Measurements from ENCODE around the gene ANKRD33B.

The ANKRD33B gene

GRCh38 chr5:10537624-10538023, 26.2 kb upstream of the ANKRD33B start:
- no peak overlapping the region for H3K4me3 ChIP-seq (ENCODE audit: low read depth, low read length)
- no peak for DNase-seq (ENCODE audit: low read depth)
- no peak for TF ChIP-seq CTCF (IDR thresholded peaks at IDR 0.05; ENCODE audit: low read depth, low read length, missing control alignments)

GRCh38 chr5:10538103-10538788, 25.6 kb upstream of the ANKRD33B start:
- no peak for DNase-seq (ENCODE audit: low read depth)
- no peak overlapping the region for H3K4me3 ChIP-seq (ENCODE audit: low read depth, low read length)
- TF ChIP-seq CTCF (IDR thresholded peaks at IDR 0.05; ENCODE audit: low read depth, low read length, missing control alignments) = no peak

- no peak overlapping the region for H3K4me3 ChIP-seq (ENCODE audit: low read depth, low read length)
- no peak for DNase-seq (ENCODE audit: low read depth)
- TF ChIP-seq CTCF (IDR thresholded peaks at IDR 0.05; ENCODE audit: low read depth, low read length, missing control alignments) = no peak
Measured at GRCh38 chr5:10538789-10539686, 24.8 kb upstream of the ANKRD33B start.

GRCh38 chr5:10539687-10539998, 24.2 kb upstream of the ANKRD33B start:
- no peak for DNase-seq (ENCODE audit: low read depth)
- H3K4me3 ChIP-seq (ENCODE audit: low read depth, low read length) = no peak overlapping the region
- no peak for TF ChIP-seq CTCF (IDR thresholded peaks at IDR 0.05; ENCODE audit: low read depth, low read length, missing control alignments)

GRCh38 chr5:10540036-10540544, 23.8 kb upstream of the ANKRD33B start:
- TF ChIP-seq CTCF (IDR thresholded peaks at IDR 0.05; ENCODE audit: low read depth, low read length, missing control alignments) = no peak
- no peak overlapping the region for H3K4me3 ChIP-seq (ENCODE audit: low read depth, low read length)
- DNase-seq (ENCODE audit: low read depth) = no peak

GRCh38 chr5:10540951-10541646, 22.8 kb upstream of the ANKRD33B start:
- no peak for DNase-seq (ENCODE audit: low read depth)
- no peak overlapping the region for H3K4me3 ChIP-seq (ENCODE audit: low read depth, low read length)
- TF ChIP-seq CTCF (IDR thresholded peaks at IDR 0.05; ENCODE audit: low read depth, low read length, missing control alignments) = no peak

Measured in GM12864 (cell line).